Erythroblast (primary cell): ENCODE data around the gene MOGAT3.
A peak's percentile ranks its signal among the peaks of the same experiment; 100 is the strongest.

Experiments
- GATA1 ChIP-seq: IDR thresholded peaks from 2 replicates; pipeline ENCODE4 v1.6.1; 2011; ENCODE audit warnings: low read depth, mild to moderate bottlenecking, control low read depth, low read length, moderate library complexity
- POLR2A ChIP-seq: IDR thresholded peaks from 2 replicates; pipeline ENCODE4 v1.6.1; 2011; ENCODE audit warnings: mild to moderate bottlenecking, low read length

DNA sequence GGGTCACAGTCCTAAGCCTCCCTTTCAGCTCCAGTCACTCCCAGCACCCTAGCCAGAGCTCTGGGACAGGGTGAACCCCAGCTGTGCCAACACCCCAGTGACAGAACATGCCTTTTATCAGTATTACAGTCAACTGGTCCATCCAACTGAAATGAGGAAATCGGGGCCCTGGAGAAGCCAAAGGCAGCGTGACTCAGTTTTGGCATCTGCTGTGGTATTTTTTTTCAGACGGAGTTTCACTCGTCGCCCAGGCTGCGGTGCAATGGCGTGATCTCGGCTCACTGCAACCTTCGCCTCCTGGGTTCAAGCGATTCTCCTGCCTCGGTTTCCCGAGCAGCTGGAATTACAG is 40.2 kb upstream of the MOGAT3 start:
- TF ChIP-seq POLR2A (peak; percentile 49), GATA1 (no peak)
